Body of pancreas (tissue), 4 donors: Measurements from ENCODE around the gene TLK2.
"Not testable (repeated sequence)": the region's sequence is repeated elsewhere in the genome, so short reads cannot be mapped to it uniquely, and the experiment has no call there.

Experiments used
- CTCF ChIP-seq, 7 experiments: fragments of 450-650 bp in 4 of 7; fragments of 200-600 bp in 3 of 7; sonication (generic) in 3 of 7; IDR thresholded peaks; one replicate each; pipeline ENCODE4 v1.5.1; 2016 to 2019; ENCODE audit warnings: antibody characterized with exemption in 7 of 7
- POLR2A ChIP-seq, 3 donors: fragments of 450-650 bp; IDR thresholded peaks; one replicate each; pipeline ENCODE4 v1.6.1; 2016; ENCODE audit warnings: antibody characterized with exemption in 3 of 3, mild to moderate bottlenecking in 2 of 3

- not testable (repeated sequence) for TF ChIP-seq CTCF, POLR2A (IDR thresholded peaks at IDR 0.05)
Observed at GRCh38 chr17:62441181-62441580, 37.4 kb upstream of the TLK2 start.
